ENCODE results near the gene C3orf80. TPM values are rescaled to one million over a fixed set of nuclear protein-coding genes. Genes with fewer than 3 reads are reported as not detected.
"Not testable (repeated sequence)": the region's sequence is repeated elsewhere in the genome, so short reads cannot be mapped to it uniquely, and the experiment has no call there.

Gene C3orf80
- total RNA-seq = 1 to 10 TPM in 1 of 2 donors, under 1 TPM in 1; 0.55 to 3.9 TPM
- polyA plus RNA-seq (ENCODE audit: insufficient read length in 2 of 2) = 1 to 10 TPM; 3.6 to 4.2 TPM
- long read RNA-seq, donor 1, partial matches to known transcripts = 0 of 3 reads
- long read RNA-seq, donor 1, other reads (novel, unspliced or antisense) = 0 of 3 reads
- long read RNA-seq, donor 2 = 0 reads
- long read RNA-seq, donor 3 = 0 reads
- long read RNA-seq, donor 4, transcript C3orf80-201 (1 exons, 2,718 nt) = major isoform, 17 of 89 reads
- long read RNA-seq, donor 4, partial matches to known transcripts = 72 of 89 reads
- long read RNA-seq, donor 4, other reads (novel, unspliced or antisense) = 0 of 89 reads

DNA sequence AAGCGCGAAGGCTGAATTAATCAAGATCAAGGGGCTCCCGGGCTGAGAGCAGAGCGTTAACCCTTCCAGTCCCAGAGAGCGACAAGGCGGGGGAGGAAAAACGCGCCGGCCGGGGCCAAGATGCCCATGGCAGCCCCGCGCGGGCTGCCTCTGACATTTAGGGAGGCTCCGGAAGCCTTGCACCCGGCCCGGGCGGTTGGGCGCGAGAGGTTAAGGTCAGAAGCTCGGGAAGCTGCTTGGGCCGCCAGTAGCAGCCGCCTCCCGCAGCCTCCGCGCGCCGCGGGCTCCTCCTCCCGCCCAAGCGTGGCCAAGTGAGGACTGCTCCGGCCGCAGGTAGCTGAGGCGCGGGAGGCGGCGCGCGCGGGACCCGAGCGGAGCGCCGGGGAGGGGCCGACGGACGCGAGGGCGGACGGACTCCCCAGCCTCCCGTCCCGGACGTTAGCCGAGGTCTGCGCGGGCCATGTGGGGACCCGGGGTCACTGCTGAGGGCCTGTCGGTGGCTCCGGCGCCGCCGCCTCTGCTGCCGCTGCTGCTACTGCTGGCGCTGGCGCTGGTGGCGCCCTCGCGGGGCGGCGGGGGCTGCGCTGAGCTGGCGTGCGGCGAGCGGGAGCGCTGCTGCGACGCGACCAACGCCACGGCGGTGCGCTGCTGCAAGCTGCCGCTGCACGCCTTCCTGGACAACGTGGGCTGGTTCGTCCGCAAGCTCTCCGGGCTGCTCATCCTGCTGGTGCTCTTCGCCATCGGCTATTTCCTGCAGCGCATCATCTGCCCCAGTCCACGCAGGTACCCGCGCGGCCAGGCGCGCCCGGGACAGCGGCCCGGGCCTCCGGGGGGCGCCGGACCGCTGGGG, at the start of gene C3orf80:
TSS of gene C3orf80 (plus strand) at position 247 of the 850 bp plus-strand sequence. CDS start at position 461, 214 bp downstream.
- no peak within 1 kb of the TSS for H3K27ac ChIP-seq (ENCODE audit: low read depth, low read length)

DNA sequence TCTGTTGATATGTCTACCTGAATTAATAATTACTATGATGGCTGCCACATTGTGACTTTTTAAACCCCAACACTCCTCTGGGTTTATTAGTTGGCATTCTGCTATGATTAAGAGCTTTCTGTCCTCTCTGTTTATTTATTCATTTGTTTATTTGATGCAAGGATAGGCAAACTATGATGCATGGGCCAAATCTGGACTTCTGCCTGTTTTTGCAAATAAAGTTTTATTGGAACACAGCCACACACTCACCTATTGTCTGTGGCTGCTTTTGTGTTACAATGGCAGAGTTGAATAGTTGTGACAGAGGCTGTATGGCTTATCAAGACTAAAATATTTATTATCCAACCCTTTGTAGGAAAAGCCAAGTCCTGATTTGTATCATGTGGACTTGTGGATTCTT, 48.3 kb upstream of the C3orf80 start:
- DNase-seq (ENCODE audit: low read depth in 4 of 6, low spot score in 6 of 6) = no peak
- Histone ChIP-seq H3K27ac (ENCODE audit: low read depth, low read length) (no peak overlapping the region), H3K27me3 (ENCODE audit: control insufficient read depth, insufficient read depth, low read length) (no peaks in the 10 kb centered on the region), H3K9me3 (ENCODE audit: control insufficient read depth, insufficient read depth, low read length) (no peaks in the 10 kb centered on the region), H3K4me1 (ENCODE audit: control insufficient read depth, insufficient read depth, low read length) (no peaks in the 10 kb centered on the region), H3K36me3 (ENCODE audit: control insufficient read depth, insufficient read depth, low read length) (no peaks in the 10 kb centered on the region), H3K4me3 (ENCODE audit: low read depth, low read length) (no peak overlapping the region)

More for the DNA sequence above, at the start of gene C3orf80:
- peak within 1 kb of the TSS; percentile 53 for H3K4me3 ChIP-seq (ENCODE audit: low read depth, low read length)
- no peaks in the 10 kb centered on the region for H3K9me3 ChIP-seq (ENCODE audit: control insufficient read depth, insufficient read depth, low read length)
- H3K27me3 ChIP-seq (ENCODE audit: control insufficient read depth, insufficient read depth, low read length) = peaks cover 29% of the 10 kb centered on the region
- peaks cover 19% of the 10 kb centered on the region for H3K4me1 ChIP-seq (ENCODE audit: control insufficient read depth, insufficient read depth, low read length)
- H3K36me3 ChIP-seq (ENCODE audit: control insufficient read depth, insufficient read depth, low read length) = no peaks in the 10 kb centered on the region
- DNase-seq (ENCODE audit: low read depth in 4 of 6, low spot score in 6 of 6) = peak in 5 of 6 donors; percentile 31 to 89 (median 44)
- under 1% methylated on average over 104 of the region's 104 CpGs for WGBS (ENCODE audit: insufficient coverage)

DNA sequence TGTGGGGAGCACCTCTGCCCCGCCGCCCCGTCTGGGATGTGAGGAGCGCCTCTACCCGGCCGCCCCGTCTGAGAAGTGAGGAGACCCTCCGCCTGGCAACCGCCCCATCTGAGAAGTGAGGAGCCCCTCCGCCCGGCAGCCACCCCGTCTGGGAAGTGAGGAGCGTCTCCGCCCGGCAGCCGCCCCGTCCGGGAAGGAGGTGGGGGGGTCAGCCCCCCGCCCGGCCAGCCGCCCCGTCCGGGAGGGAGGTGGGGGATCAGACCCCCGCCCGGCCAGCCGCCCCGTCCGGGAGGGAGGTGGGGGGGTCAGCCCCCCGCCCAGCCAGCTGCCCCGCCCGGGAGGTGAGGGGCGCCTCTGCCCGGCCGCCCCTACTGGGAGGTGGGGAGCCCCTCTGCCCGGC, 46.6 kb upstream of the C3orf80 start:
- not testable (repeated sequence) for H3K4me1 ChIP-seq (ENCODE audit: control insufficient read depth, insufficient read depth, low read length); H3K27me3 ChIP-seq (ENCODE audit: control insufficient read depth, insufficient read depth, low read length); DNase-seq (ENCODE audit: low read depth in 4 of 6, low spot score in 6 of 6); H3K4me3 ChIP-seq (ENCODE audit: low read depth, low read length); H3K36me3 ChIP-seq (ENCODE audit: control insufficient read depth, insufficient read depth, low read length); H3K27ac ChIP-seq (ENCODE audit: low read depth, low read length); H3K9me3 ChIP-seq (ENCODE audit: control insufficient read depth, insufficient read depth, low read length)
- 99% methylated on average over 20 of the region's 35 CpGs for WGBS (ENCODE audit: insufficient coverage)

DNA sequence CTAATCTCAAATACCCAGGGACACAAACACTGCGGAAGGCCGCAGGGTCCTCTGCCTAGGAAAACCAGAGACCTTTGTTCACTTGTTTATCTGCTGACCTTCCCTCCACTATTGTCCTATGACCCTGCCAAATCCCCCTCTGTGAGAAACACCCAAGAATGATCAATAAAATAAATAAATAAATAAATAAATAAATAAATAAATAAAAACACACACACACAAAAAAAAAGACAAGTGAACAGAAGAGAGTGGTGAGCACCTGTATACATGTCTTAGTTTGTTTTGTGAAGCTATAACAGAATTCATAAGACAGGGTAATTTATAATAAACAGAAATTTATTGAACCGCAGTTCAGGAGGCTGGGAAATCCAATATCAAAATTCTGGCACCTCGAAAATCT, 45.8 kb upstream of the C3orf80 start:
- no CpG with 5 or more reads among the region's 4 CpGs for WGBS (ENCODE audit: insufficient coverage)
- not testable (repeated sequence) for H3K36me3 ChIP-seq (ENCODE audit: control insufficient read depth, insufficient read depth, low read length); H3K4me3 ChIP-seq (ENCODE audit: low read depth, low read length); H3K27ac ChIP-seq (ENCODE audit: low read depth, low read length); H3K27me3 ChIP-seq (ENCODE audit: control insufficient read depth, insufficient read depth, low read length); DNase-seq (ENCODE audit: low read depth in 4 of 6, low spot score in 6 of 6); H3K4me1 ChIP-seq (ENCODE audit: control insufficient read depth, insufficient read depth, low read length); H3K9me3 ChIP-seq (ENCODE audit: control insufficient read depth, insufficient read depth, low read length)

DNA sequence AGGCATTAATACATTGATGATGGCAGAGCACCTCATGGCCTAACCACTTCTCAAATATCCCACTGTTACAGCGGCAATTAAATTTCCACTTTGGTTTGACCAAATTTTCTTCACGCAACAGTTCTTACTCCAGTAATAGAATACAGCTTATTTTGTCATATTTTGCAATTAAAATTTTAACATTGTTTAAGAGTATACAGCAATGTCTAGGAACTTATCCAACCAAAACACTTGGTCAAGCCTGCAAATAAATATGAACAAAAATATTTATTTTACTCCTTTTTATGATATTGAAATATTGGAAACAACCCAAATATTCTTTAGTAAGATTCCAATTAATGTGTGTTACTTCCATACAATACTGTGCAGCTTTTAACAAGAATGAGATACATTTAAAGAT, 45.3 kb upstream of the C3orf80 start:
- Histone ChIP-seq H3K4me3 (ENCODE audit: low read depth, low read length) (no peak overlapping the region), H3K27me3 (ENCODE audit: control insufficient read depth, insufficient read depth, low read length) (no peaks in the 10 kb centered on the region), H3K9me3 (ENCODE audit: control insufficient read depth, insufficient read depth, low read length) (no peaks in the 10 kb centered on the region), H3K27ac (ENCODE audit: low read depth, low read length) (no peak overlapping the region), H3K4me1 (ENCODE audit: control insufficient read depth, insufficient read depth, low read length) (no peaks in the 10 kb centered on the region), H3K36me3 (ENCODE audit: control insufficient read depth, insufficient read depth, low read length) (no peaks in the 10 kb centered on the region)
- WGBS (ENCODE audit: insufficient coverage) = no CpG with 5 or more reads among the region's 2 CpGs
- DNase-seq (ENCODE audit: low read depth in 4 of 6, low spot score in 6 of 6) = no peak

DNA sequence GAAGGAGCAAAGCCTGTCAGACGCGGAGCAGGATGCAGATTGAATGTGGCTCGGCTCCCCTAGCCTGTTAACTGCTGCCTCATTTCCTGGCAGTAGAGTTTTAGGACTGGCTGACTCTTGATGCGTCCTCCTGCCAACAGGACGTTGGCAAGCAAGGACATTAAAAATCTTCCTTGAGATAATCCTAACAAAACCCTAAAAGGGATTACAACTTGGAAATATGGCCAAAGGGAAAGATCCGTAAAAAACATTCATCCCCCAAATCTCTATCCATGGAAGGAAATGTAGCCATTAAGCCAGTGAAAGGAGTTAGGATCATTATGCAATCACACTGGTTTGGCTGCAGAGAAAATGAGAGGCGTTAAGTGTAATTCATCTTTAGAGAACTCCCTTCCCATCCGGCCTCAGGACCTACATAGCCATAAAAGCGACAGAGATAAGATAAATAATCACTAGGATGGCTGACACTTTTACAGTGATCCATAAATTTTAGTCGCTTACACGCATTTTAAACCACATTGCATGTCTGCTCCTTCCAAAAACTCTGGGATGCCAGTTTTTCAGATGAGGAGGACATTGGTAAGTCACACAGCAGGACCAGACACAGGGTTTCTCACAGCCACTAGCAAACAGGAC, 44.5 kb upstream of the C3orf80 start:
- no peaks in the 10 kb centered on the region for H3K27me3 ChIP-seq (ENCODE audit: control insufficient read depth, insufficient read depth, low read length)
- no peaks in the 10 kb centered on the region for H3K4me1 ChIP-seq (ENCODE audit: control insufficient read depth, insufficient read depth, low read length)
- H3K27ac ChIP-seq (ENCODE audit: low read depth, low read length) = no peak overlapping the region
- no peaks in the 10 kb centered on the region for H3K36me3 ChIP-seq (ENCODE audit: control insufficient read depth, insufficient read depth, low read length)
- no peak overlapping the region for H3K4me3 ChIP-seq (ENCODE audit: low read depth, low read length)
- peak in 3 of 6 donors; percentile 36 to 76 (median 67) for DNase-seq (ENCODE audit: low read depth in 4 of 6, low spot score in 6 of 6)
- H3K9me3 ChIP-seq (ENCODE audit: control insufficient read depth, insufficient read depth, low read length) = no peaks in the 10 kb centered on the region
- whole genome bisulfite sequencing (ENCODE audit: insufficient coverage) = 23% methylated on average over 5 of the region's 11 CpGs

DNA sequence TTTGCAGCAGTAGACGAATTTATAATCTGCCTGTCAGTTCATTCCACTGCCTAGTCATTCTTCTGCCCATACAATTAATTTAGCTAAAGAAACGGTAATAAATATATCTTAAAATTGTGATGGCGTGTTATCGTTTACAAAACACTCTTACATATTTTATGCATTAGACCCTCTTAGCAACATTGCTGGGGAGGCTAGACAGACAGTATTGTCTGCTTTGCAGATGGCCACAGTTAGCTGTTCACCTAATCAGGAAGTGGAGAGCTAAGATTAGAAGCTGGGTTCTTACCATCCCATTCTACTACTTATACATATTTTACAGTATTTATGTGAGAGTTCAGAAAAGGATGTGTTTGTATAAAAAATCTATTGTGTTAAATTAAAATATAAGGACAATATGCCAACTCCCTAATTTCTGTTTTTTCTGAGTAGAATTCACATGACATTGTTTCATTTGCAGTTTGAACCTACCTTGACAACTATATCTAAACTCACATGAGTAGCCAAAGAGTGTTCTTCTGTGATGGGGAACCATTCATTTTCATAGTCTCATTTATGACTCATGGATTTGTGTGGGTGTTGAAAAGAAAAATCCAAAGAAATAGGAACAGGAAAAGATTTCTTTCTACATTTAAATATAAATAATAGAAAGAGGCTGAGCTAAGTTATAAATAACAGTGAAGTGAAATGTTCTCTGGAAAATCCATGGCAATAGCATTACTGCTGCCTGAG, 41.7 kb upstream of the C3orf80 start:
- Histone ChIP-seq H3K27ac (ENCODE audit: low read depth, low read length) (no peak overlapping the region), H3K36me3 (ENCODE audit: control insufficient read depth, insufficient read depth, low read length) (no peaks in the 10 kb centered on the region), H3K4me3 (ENCODE audit: low read depth, low read length) (no peak overlapping the region), H3K9me3 (ENCODE audit: control insufficient read depth, insufficient read depth, low read length) (no peaks in the 10 kb centered on the region), H3K27me3 (ENCODE audit: control insufficient read depth, insufficient read depth, low read length) (no peaks in the 10 kb centered on the region), H3K4me1 (ENCODE audit: control insufficient read depth, insufficient read depth, low read length) (no peaks in the 10 kb centered on the region)
- no CpG with 5 or more reads among the region's 4 CpGs for WGBS (ENCODE audit: insufficient coverage)
- DNase-seq (ENCODE audit: low read depth in 4 of 6, low spot score in 6 of 6) = no peak

DNA sequence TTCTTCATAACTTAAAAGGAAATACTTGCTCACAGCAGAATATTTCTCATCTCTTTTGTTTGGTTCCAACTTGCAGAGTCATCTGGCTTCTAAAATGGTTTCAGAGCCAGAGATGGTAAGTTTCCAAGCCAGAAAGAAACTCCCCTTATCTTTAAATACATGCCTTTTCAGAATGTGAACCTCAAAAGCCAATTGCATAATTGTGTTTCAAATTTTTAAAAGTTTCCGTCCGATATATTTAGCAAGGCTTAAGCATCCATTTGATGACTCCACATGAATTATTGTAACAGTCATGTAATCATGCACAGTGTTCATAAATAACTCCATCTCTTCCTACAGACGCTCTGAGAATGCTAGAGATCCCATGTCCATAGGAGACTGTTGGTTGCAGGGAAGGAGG, 40.6 kb upstream of the C3orf80 start:
- WGBS (ENCODE audit: insufficient coverage) = 100% methylated on average over 2 of the region's 3 CpGs
- Histone ChIP-seq H3K27me3 (ENCODE audit: control insufficient read depth, insufficient read depth, low read length) (no peaks in the 10 kb centered on the region), H3K27ac (ENCODE audit: low read depth, low read length) (no peak overlapping the region), H3K4me1 (ENCODE audit: control insufficient read depth, insufficient read depth, low read length) (no peaks in the 10 kb centered on the region), H3K9me3 (ENCODE audit: control insufficient read depth, insufficient read depth, low read length) (no peaks in the 10 kb centered on the region), H3K4me3 (ENCODE audit: low read depth, low read length) (no peak overlapping the region), H3K36me3 (ENCODE audit: control insufficient read depth, insufficient read depth, low read length) (no peaks in the 10 kb centered on the region)
- DNase-seq (ENCODE audit: low read depth in 4 of 6, low spot score in 6 of 6) = peak in 1 of 6 donors; percentile 52

DNA sequence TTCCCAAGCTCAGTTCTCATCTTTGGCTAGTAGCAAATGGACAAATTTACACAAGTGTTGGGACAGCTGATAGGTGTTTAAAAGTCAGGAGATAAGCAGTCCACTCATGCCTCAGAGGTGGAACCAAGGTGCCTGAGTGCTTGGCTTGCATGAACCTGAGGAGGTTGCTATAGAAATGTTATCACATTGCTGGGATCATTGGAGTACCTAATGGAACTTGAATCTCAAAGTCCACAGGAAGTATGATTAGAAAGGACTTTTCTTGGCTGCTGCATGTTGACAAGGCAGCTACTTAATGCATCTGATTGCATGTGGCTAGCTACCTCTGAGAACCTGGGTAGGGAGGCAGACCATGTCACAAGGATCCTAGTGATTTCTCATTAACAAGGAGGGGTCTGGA, 39.5 kb upstream of the C3orf80 start:
- no peak for DNase-seq (ENCODE audit: low read depth in 4 of 6, low spot score in 6 of 6)
- Histone ChIP-seq H3K4me1 (ENCODE audit: control insufficient read depth, insufficient read depth, low read length) (no peaks in the 10 kb centered on the region), H3K36me3 (ENCODE audit: control insufficient read depth, insufficient read depth, low read length) (no peaks in the 10 kb centered on the region), H3K9me3 (ENCODE audit: control insufficient read depth, insufficient read depth, low read length) (no peaks in the 10 kb centered on the region), H3K27me3 (ENCODE audit: control insufficient read depth, insufficient read depth, low read length) (no peaks in the 10 kb centered on the region), H3K4me3 (ENCODE audit: low read depth, low read length) (no peak overlapping the region), H3K27ac (ENCODE audit: low read depth, low read length) (no peak overlapping the region)

All from spinal cord (tissue), 10 donors.